Panc1 (cell line): ENCODE results near the gene RASAL1. TPM values are rescaled to one million over a fixed set of nuclear protein-coding genes. Genes with fewer than 3 reads are reported as not detected.

Experiments used
- ATAC-seq: fragments of 200-7000 bp; cut with Tn5 transposase; 2 replicates; pipeline ENCODE4 v1.9.1; 2020; ENCODE audit warnings: mild to moderate bottlenecking, moderate library complexity
- BruUV-seq: library from RNA; stranded (reverse); fragments of 400-500 nt; replicated peaks from 2 replicates; lab custom pipeline; 2021; lab: Mats Ljungman, UMichigan
- CTCF ChIA-PET: fragments of 300-600 bp; sonication (Branson Sonifier 250); formaldehyde crosslinking; loops from one replicate; lab custom pipeline; 2022; ENCODE audit warnings: antibody characterized with exemption; lab: Charles Lee
- POLR2A ChIA-PET: fragments of 300-600 bp; sonication (Branson Sonifier 250); formaldehyde crosslinking; loops from one replicate; lab custom pipeline; 2022; ENCODE audit warnings: antibody characterized with exemption; lab: Charles Lee
- DNase-seq: peaks from one replicate; pipeline ENCODE4 v3.0.0-alpha.2; 2010; ENCODE audit warnings: low read depth, low spot score
- H3K27ac ChIP-seq: 2 replicates; pipeline ENCODE4 v1.5.1; 2011; ENCODE audit warnings: mild to moderate bottlenecking, low read length, inconsistent platforms
- H3K27me3 ChIP-seq: fragments of 200-500 bp; sonication (Bioruptor generic); 2 replicates; pipeline ENCODE4 v1.6.0; 2014; ENCODE audit warnings: low read length, inconsistent platforms; ENCODE audit not compliant: control insufficient read depth, insufficient read depth
- H3K36me3 ChIP-seq: fragments of 200-500 bp; sonication (Bioruptor generic); 2 replicates; pipeline ENCODE4 v1.5.1; 2014; ENCODE audit warnings: inconsistent platforms, mild to moderate bottlenecking, low read length, moderate library complexity; ENCODE audit not compliant: control insufficient read depth, insufficient read depth
- H3K4me1 ChIP-seq: 2 replicates; pipeline ENCODE4 v1.5.1; 2011; ENCODE audit warnings: inconsistent platforms, mild to moderate bottlenecking, low read length, moderate library complexity; ENCODE audit not compliant: control insufficient read depth, insufficient read depth
- H3K4me3 ChIP-seq, 2 experiments: 2 replicates each; pipeline ENCODE4 v1.5.1; 2011 to 2012; ENCODE audit warnings: low read depth in 2 of 2, low read length in 2 of 2, mild to moderate bottlenecking in 2 of 2, inconsistent platforms in 1 of 2, moderate library complexity in 1 of 2
- H3K9me3 ChIP-seq: fragments of 200-500 bp; sonication (Bioruptor generic); 2 replicates; pipeline ENCODE4 v1.5.1; 2014; ENCODE audit warnings: low read depth, mild to moderate bottlenecking, inconsistent platforms, low read length, moderate library complexity; ENCODE audit not compliant: control insufficient read depth, insufficient read depth
- POLR2AphosphoS5 ChIP-seq: IDR thresholded peaks from 2 replicates; pipeline ENCODE4 v1.6.1; 2012; ENCODE audit warnings: mild to moderate bottlenecking, low read depth, low read length, moderate library complexity
- SIN3A ChIP-seq: IDR thresholded peaks from 2 replicates; pipeline ENCODE4 v1.6.1; 2012; ENCODE audit warnings: low read depth, mild to moderate bottlenecking, low read length, moderate library complexity, borderline replicate concordance; ENCODE audit not compliant: insufficient read depth
- TCF7L2 ChIP-seq: IDR thresholded peaks from 2 replicates; pipeline ENCODE4 v1.6.1; 2011; ENCODE audit warnings: mild to moderate bottlenecking, low read depth, low read length, inconsistent platforms
- in situ Hi-C: cut with HindIII; loops from 2 replicates; pipeline ENCODE4 v1.10.0; 2016; ENCODE audit warnings: low sequenced_read_pairs, low pct_unique_long_range_greater_than_20kb
- intact Hi-C: fragments of 100-400 bp; cut with micrococcal nuclease; formaldehyde crosslinking; loops from one replicate; pipeline ENCODE4 v1.10.0; 2022; ENCODE audit not compliant: unreplicated experiment
- total RNA-seq: library from RNA; stranded (reverse); gene quantifications from one replicate; pipeline ENCODE4 v1.2.1, GENCODE V29; 2021; ENCODE audit not compliant: unreplicated experiment
- TF ChIP-seq, protein P1 (sequence below), 2 experiments: IDR thresholded peaks; 2 replicates each; pipeline ENCODE4 v1.6.1; 2011 to 2012; ENCODE audit warnings: low read depth in 2 of 2, control low read depth in 1 of 2, low read length in 1 of 2, mild to moderate bottlenecking in 1 of 2, moderate library complexity in 1 of 2; ENCODE audit not compliant: insufficient read depth in 1 of 2
- TF ChIP-seq, protein P2 (sequence below): fragments of 450-650 bp; IDR thresholded peaks from 2 replicates; pipeline ENCODE4 v1.5.1; 2017; ENCODE audit warnings: mild to moderate bottlenecking

RASAL1 gene
- total RNA-seq, 1 experiment from 2014 or later, result 0.28 TPM

DNA sequence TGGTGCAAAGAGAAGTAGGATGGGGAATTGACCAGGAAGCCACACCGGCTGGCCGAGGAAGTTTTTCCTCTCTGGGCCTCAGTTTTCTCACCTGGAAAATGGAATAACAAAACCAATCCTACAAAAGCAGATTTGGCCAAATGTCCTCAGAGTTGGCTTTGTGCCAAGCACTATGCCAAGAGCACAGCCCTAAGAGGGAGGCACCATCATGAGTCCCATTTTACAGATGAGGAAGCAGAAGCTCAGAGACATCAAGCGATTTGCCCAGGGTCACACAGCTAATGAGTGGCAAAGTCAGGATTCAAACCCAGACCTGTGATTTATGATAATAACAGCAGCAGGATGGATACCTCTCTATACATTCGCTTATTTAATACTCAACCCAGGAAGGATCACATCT is 27.3 kb downstream of the RASAL1 start:
- ATAC-seq, result no peak
- H3K4me3 ChIP-seq, result no peak overlapping the region
- TF ChIP-seq, protein P1, sequence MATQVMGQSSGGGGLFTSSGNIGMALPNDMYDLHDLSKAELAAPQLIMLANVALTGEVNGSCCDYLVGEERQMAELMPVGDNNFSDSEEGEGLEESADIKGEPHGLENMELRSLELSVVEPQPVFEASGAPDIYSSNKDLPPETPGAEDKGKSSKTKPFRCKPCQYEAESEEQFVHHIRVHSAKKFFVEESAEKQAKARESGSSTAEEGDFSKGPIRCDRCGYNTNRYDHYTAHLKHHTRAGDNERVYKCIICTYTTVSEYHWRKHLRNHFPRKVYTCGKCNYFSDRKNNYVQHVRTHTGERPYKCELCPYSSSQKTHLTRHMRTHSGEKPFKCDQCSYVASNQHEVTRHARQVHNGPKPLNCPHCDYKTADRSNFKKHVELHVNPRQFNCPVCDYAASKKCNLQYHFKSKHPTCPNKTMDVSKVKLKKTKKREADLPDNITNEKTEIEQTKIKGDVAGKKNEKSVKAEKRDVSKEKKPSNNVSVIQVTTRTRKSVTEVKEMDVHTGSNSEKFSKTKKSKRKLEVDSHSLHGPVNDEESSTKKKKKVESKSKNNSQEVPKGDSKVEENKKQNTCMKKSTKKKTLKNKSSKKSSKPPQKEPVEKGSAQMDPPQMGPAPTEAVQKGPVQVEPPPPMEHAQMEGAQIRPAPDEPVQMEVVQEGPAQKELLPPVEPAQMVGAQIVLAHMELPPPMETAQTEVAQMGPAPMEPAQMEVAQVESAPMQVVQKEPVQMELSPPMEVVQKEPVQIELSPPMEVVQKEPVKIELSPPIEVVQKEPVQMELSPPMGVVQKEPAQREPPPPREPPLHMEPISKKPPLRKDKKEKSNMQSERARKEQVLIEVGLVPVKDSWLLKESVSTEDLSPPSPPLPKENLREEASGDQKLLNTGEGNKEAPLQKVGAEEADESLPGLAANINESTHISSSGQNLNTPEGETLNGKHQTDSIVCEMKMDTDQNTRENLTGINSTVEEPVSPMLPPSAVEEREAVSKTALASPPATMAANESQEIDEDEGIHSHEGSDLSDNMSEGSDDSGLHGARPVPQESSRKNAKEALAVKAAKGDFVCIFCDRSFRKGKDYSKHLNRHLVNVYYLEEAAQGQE (IDR thresholded peaks at IDR 0.05; ENCODE audit: insufficient read depth in 1 of 2, low read depth in 2 of 2, low read length in 1 of 2), result no peak
- no peak for TF ChIP-seq TCF7L2
- TF ChIP-seq, protein P2, sequence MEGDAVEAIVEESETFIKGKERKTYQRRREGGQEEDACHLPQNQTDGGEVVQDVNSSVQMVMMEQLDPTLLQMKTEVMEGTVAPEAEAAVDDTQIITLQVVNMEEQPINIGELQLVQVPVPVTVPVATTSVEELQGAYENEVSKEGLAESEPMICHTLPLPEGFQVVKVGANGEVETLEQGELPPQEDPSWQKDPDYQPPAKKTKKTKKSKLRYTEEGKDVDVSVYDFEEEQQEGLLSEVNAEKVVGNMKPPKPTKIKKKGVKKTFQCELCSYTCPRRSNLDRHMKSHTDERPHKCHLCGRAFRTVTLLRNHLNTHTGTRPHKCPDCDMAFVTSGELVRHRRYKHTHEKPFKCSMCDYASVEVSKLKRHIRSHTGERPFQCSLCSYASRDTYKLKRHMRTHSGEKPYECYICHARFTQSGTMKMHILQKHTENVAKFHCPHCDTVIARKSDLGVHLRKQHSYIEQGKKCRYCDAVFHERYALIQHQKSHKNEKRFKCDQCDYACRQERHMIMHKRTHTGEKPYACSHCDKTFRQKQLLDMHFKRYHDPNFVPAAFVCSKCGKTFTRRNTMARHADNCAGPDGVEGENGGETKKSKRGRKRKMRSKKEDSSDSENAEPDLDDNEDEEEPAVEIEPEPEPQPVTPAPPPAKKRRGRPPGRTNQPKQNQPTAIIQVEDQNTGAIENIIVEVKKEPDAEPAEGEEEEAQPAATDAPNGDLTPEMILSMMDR, result no peak
- no peak for TF ChIP-seq POLR2AphosphoS5
- no peak for TF ChIP-seq SIN3A
- DNase-seq, result no peak
- H3K36me3 ChIP-seq, result no peaks in the 10 kb centered on the region
- no peaks in the 10 kb centered on the region for H3K9me3 ChIP-seq
- H3K4me1 ChIP-seq, result no peaks in the 10 kb centered on the region
- no peak overlapping the region for H3K27ac ChIP-seq
- BruUV-seq, result no TSS peak
- POLR2A ChIA-PET, result no interaction called here
- in situ Hi-C loops, result no loop called here
- no peaks in the 10 kb centered on the region for H3K27me3 ChIP-seq
- CTCF ChIA-PET, result no interaction called here
- intact Hi-C loops, result no loop called here

DNA sequence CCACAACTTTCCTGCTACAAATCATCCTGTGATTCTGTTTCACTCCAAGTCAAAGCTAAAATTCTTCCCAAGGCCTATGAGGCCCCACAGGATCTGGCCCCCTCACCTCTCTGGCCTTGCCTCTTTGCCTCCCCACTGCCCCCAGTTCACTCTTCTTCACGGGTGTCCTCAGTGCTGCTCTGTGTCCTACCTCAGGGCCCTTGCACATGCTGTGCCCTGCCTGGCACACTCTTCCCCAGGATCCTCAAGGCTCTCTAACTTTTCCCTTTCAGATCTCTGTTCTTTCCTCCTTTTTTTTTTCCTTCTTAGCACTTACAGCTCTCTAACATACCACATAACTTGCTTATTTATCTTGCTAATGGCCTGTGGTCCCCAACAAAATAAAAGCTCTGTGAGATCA is 29.2 kb downstream of the RASAL1 start:
- ChIA-PET POLR2A (no interaction called here), CTCF (no interaction called here)
- Histone ChIP-seq H3K9me3 (no peaks in the 10 kb centered on the region), H3K36me3 (no peaks in the 10 kb centered on the region), H3K27ac (no peak overlapping the region), H3K4me1 (no peaks in the 10 kb centered on the region), H3K27me3 (no peaks in the 10 kb centered on the region), H3K4me3 (no peak overlapping the region)
- TF ChIP-seq TCF7L2 (no peak), SIN3A (no peak), POLR2AphosphoS5 (no peak)
- TF ChIP-seq, protein P1 (IDR thresholded peaks at IDR 0.05; ENCODE audit: insufficient read depth in 1 of 2, low read depth in 2 of 2, low read length in 1 of 2), result no peak
- TF ChIP-seq, protein P2, result no peak
- in situ Hi-C loops, result no loop called here
- DNase-seq (no peak), ATAC-seq (no peak)
- no TSS peak for BruUV-seq
- intact Hi-C loops, result no loop called here
